Fibroblast of lung (primary cell): ENCODE data around the gene MED31. TPM values are rescaled to one million over a fixed set of nuclear protein-coding genes. Genes with fewer than 3 reads are reported as not detected.

Source experiments
- DNase-seq, 2 donors: peaks; one replicate each; pipeline versions ENCODE4 v3.0.0 to v3.0.0-alpha.2; 2010; ENCODE audit warnings: low read depth in 2 of 2
- H2AFZ ChIP-seq: 2 replicates; pipeline ENCODE4 v1.5.1; 2012; ENCODE audit warnings: low read length, control low read depth, inconsistent platforms
- H3K27ac ChIP-seq: 2 replicates; pipeline ENCODE4 v1.5.1; 2011; ENCODE audit warnings: low read length, control low read depth; ENCODE audit not compliant: insufficient read depth
- H3K27me3 ChIP-seq: 2 replicates; pipeline ENCODE4 v1.5.1; 2011; ENCODE audit warnings: mild to moderate bottlenecking, low read length; ENCODE audit not compliant: control insufficient read depth, insufficient read depth
- H3K36me3 ChIP-seq: 2 replicates; pipeline ENCODE4 v1.5.1; 2011; ENCODE audit warnings: low read length; ENCODE audit not compliant: control insufficient read depth, insufficient read depth
- H3K4me1 ChIP-seq: 2 replicates; pipeline ENCODE4 v1.5.1; 2011; ENCODE audit warnings: low read length; ENCODE audit not compliant: control insufficient read depth, insufficient read depth; ENCODE audit errors: extremely low read depth
- H3K4me2 ChIP-seq: 2 replicates; pipeline ENCODE4 v1.5.1; 2011; ENCODE audit warnings: low read length, control low read depth; ENCODE audit not compliant: insufficient read depth; ENCODE audit errors: extremely low read depth
- H3K4me3 ChIP-seq, 4 experiments: fragments of 200-600 bp in 1 of 4; sonication (generic) in 1 of 4; replicated peaks in 1 of 4; 2 replicates each; pipeline ENCODE4 v1.5.1; 2011 to 2016; ENCODE audit warnings: low read length in 4 of 4, low read depth in 3 of 4, mild to moderate bottlenecking in 3 of 4, control low read depth in 2 of 4, inconsistent platforms in 1 of 4, mixed read lengths in 1 of 4; ENCODE audit not compliant: insufficient read depth in 1 of 4; ENCODE audit errors: control extremely low read depth in 1 of 4
- H3K79me2 ChIP-seq: 2 replicates; pipeline ENCODE4 v1.5.1; 2012; ENCODE audit warnings: mild to moderate bottlenecking, low read length, inconsistent platforms; ENCODE audit not compliant: control insufficient read depth, insufficient read depth
- H3K9ac ChIP-seq: 2 replicates; pipeline ENCODE4 v1.5.1; 2011; ENCODE audit warnings: mild to moderate bottlenecking, low read length, control low read depth; ENCODE audit not compliant: insufficient read depth
- H3K9me3 ChIP-seq: 2 replicates; pipeline ENCODE4 v1.5.1; 2012; ENCODE audit warnings: low read depth, low read length; ENCODE audit not compliant: control insufficient read depth, insufficient read depth
- H4K20me1 ChIP-seq: 2 replicates; pipeline ENCODE4 v1.5.1; 2011; ENCODE audit warnings: low read length; ENCODE audit not compliant: control insufficient read depth, insufficient read depth; ENCODE audit errors: extremely low read depth
- EZH2 ChIP-seq: IDR thresholded peaks from 2 replicates; pipeline ENCODE4 v1.5.1; 2012; ENCODE audit warnings: low read length, control low read depth, mild to moderate bottlenecking; ENCODE audit errors: missing control alignments
- polyA plus RNA-seq, 2 donors: library from polyadenylated mRNA; depleted of rRNA in 1 of 2; stranded (reverse) in 1 of 2; unstranded in 1 of 2; fragments of >200 nt; gene quantifications; 2 replicates each; pipeline ENCODE4 v1.2.1, GENCODE V29; 2011 to 2012; ENCODE audit warnings: missing spikeins in 1 of 2
- total RNA-seq: library from RNA; depleted of rRNA; stranded (reverse); fragments of >200 nt; gene quantifications from 2 replicates; pipeline ENCODE4 v1.2.1, GENCODE V29; 2014
- TF ChIP-seq, protein P1 (sequence below), 2 donors: IDR thresholded peaks in 1 of 2; conservative IDR thresholded peaks in 1 of 2; 1 replicate in 1 of 2; 2 replicates in 1 of 2; pipeline ENCODE4 v1.5.1; 2011 to 2012; ENCODE audit warnings: low read length in 2 of 2, control low read depth in 1 of 2, inconsistent platforms in 1 of 2, low read depth in 1 of 2, mild to moderate bottlenecking in 1 of 2

The MED31 gene
- total and polyA plus RNA-seq, 2 donors (not counting 1 experiment from before 2014, with no cell fraction given), result 10.6 to 17.0 TPM

GRCh38 chr17:6602141-6602540 is 49.3 kb downstream of the MED31 start:
- H4K20me1 ChIP-seq, result no peaks in the 10 kb centered on the region
- no peaks in the 10 kb centered on the region for H3K79me2 ChIP-seq
- H3K27me3 ChIP-seq, result no peaks in the 10 kb centered on the region
- DNase-seq, result no peak
- H3K4me3 ChIP-seq, result no peak overlapping the region
- no peak overlapping the region for H3K9ac ChIP-seq
- H3K4me2 ChIP-seq, result no peak overlapping the region
- TF ChIP-seq, protein P1, sequence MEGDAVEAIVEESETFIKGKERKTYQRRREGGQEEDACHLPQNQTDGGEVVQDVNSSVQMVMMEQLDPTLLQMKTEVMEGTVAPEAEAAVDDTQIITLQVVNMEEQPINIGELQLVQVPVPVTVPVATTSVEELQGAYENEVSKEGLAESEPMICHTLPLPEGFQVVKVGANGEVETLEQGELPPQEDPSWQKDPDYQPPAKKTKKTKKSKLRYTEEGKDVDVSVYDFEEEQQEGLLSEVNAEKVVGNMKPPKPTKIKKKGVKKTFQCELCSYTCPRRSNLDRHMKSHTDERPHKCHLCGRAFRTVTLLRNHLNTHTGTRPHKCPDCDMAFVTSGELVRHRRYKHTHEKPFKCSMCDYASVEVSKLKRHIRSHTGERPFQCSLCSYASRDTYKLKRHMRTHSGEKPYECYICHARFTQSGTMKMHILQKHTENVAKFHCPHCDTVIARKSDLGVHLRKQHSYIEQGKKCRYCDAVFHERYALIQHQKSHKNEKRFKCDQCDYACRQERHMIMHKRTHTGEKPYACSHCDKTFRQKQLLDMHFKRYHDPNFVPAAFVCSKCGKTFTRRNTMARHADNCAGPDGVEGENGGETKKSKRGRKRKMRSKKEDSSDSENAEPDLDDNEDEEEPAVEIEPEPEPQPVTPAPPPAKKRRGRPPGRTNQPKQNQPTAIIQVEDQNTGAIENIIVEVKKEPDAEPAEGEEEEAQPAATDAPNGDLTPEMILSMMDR (conservative IDR thresholded peaks at IDR 0.05 in 1 of 2, IDR thresholded peaks at IDR 0.05 in 1 of 2; ENCODE audit: low read depth in 1 of 2, low read length in 2 of 2), result no peak
- no peak for TF ChIP-seq EZH2
- no peaks in the 10 kb centered on the region for H3K9me3 ChIP-seq
- H3K4me1 ChIP-seq, result no peaks in the 10 kb centered on the region
- no peak overlapping the region for H3K27ac ChIP-seq
- no peak overlapping the region for H2AFZ ChIP-seq
- H3K36me3 ChIP-seq, result peaks cover 8% of the 10 kb centered on the region

DNA sequence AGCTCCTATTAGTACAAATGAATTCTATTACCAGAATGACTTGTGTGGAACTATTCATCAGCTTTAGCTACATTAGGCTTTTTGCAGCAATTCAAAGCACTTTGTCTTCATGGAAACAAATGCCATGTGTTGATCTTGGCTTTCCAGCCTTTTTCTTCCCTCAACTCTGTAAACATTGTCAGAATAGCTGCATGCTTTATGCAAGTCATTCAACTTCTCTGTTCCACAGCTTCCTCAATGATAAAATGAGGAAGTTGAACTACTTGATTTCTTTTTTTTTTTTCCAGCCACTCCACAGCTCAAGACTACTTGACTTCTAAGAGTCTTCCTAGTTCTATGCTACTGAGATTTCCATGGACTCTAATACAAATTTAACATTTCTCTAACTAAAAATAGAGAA is 52.0 kb downstream of the MED31 start:
- peak in 1 of 2 donors; percentile 7 for DNase-seq
- H3K79me2 ChIP-seq, result no peaks in the 10 kb centered on the region
- no peak overlapping the region for H3K9ac ChIP-seq
- H2AFZ ChIP-seq, result no peak overlapping the region
- no peak overlapping the region for H3K4me2 ChIP-seq
- H3K27ac ChIP-seq, result no peak overlapping the region
- H3K9me3 ChIP-seq, result no peaks in the 10 kb centered on the region
- H3K4me1 ChIP-seq, result no peaks in the 10 kb centered on the region
- no peaks in the 10 kb centered on the region for H3K36me3 ChIP-seq
- H4K20me1 ChIP-seq, result no peaks in the 10 kb centered on the region
- H3K27me3 ChIP-seq, result no peaks in the 10 kb centered on the region
- no peak overlapping the region for H3K4me3 ChIP-seq
- no peak for TF ChIP-seq EZH2
- TF ChIP-seq, protein P1 (conservative IDR thresholded peaks at IDR 0.05 in 1 of 2, IDR thresholded peaks at IDR 0.05 in 1 of 2; ENCODE audit: low read depth in 1 of 2, low read length in 2 of 2), result no peak

DNA sequence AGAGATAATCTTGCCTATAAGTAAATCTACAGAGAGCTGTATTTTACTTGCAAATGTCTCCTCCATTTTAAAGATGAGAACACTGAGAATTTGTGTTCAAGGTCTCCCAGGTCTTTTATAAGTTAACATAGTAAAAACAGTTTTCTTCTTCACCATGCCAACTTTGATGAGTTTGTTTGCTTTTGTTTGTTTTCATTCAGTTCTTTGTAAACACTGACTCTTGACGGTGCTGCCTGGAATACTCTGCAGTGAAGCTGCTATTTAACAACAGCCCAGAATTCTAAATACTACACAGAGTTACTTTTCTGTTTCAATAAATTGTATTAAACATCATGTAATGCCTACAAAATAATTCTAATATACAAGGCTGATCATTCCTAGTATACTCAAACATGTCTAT is 53.7 kb downstream of the MED31 start:
- H3K9me3 ChIP-seq, result no peaks in the 10 kb centered on the region
- no peak overlapping the region for H3K4me2 ChIP-seq
- H4K20me1 ChIP-seq, result no peaks in the 10 kb centered on the region
- no peak for DNase-seq
- no peak overlapping the region for H3K9ac ChIP-seq
- no peak overlapping the region for H2AFZ ChIP-seq
- no peak overlapping the region for H3K4me3 ChIP-seq
- H3K36me3 ChIP-seq, result no peaks in the 10 kb centered on the region
- no peaks in the 10 kb centered on the region for H3K27me3 ChIP-seq
- H3K4me1 ChIP-seq, result no peaks in the 10 kb centered on the region
- no peak overlapping the region for H3K27ac ChIP-seq
- TF ChIP-seq, protein P1 (conservative IDR thresholded peaks at IDR 0.05 in 1 of 2, IDR thresholded peaks at IDR 0.05 in 1 of 2; ENCODE audit: low read depth in 1 of 2, low read length in 2 of 2), result no peak
- TF ChIP-seq EZH2, result no peak
- no peaks in the 10 kb centered on the region for H3K79me2 ChIP-seq
